ENCODE data around the gene PDLIM3. TPM values are rescaled to one million over a fixed set of nuclear protein-coding genes. Genes with fewer than 3 reads are reported as not detected.
"Not testable (repeated sequence)": the region's sequence is repeated elsewhere in the genome, so short reads cannot be mapped to it uniquely, and the experiment has no call there.

Gene PDLIM3
- total and polyA plus RNA-seq, 2 donors (not counting 1 experiment from before 2014, with no cell fraction given), result 0.15 TPM; not detected in 1

GRCh38 chr4:185560316-185560715, 25.0 kb upstream of the PDLIM3 start:
- Histone ChIP-seq H3K27me3 (replicated peaks in 1 of 4; ENCODE audit: control extremely low read depth in 1 of 4, control insufficient read depth in 3 of 4, insufficient read depth in 4 of 4, low read length in 3 of 4) (peaks cover 0 to 3% (median 0%) of the 10 kb centered on the region in 4 experiments), H3K4me2 (replicated peaks; ENCODE audit: low read depth, low read length, poor library complexity, severe bottlenecking) (no peak overlapping the region), H3K27ac (ENCODE audit: low read length in 2 of 2) (no peak overlapping the region), H3K9ac (ENCODE audit: low read length) (no peak overlapping the region), H4K20me1 (ENCODE audit: control insufficient read depth, insufficient read depth, low read length, poor library complexity, severe bottlenecking) (no peaks in the 10 kb centered on the region), H3K9me3 (ENCODE audit: control extremely low read depth in 1 of 3, control insufficient read depth in 2 of 3, insufficient read depth in 1 of 3, low read length in 2 of 3) (peaks cover 0 to 2% (median 0%) of the 10 kb centered on the region in 3 donors), H2AFZ (ENCODE audit: insufficient read depth, low read depth, low read length, poor library complexity, severe bottlenecking) (no peak overlapping the region), H3K36me3 (replicated peaks in 1 of 2; ENCODE audit: control extremely low read depth in 1 of 2, control insufficient read depth in 1 of 2, extremely low read depth in 1 of 2, insufficient read depth in 2 of 2, low read length in 1 of 2) (no peaks in the 10 kb centered on the region), H3K4me1 (ENCODE audit: control insufficient read depth in 2 of 2, insufficient read depth in 2 of 2, low read length in 2 of 2) (no peaks in the 10 kb centered on the region), H3K4me3 (ENCODE audit: control extremely low read depth in 1 of 5, extremely low read depth in 1 of 5, insufficient read depth in 1 of 5, low read depth in 2 of 5, low read length in 4 of 5) (no peak overlapping the region), H3K79me2 (ENCODE audit: control insufficient read depth, insufficient read depth, low read length) (no peaks in the 10 kb centered on the region)
- Mint-ChIP-seq H3K4me3 (no peak overlapping the region), H3K27ac (no peak overlapping the region), H3K4me1 (no peaks in the 10 kb centered on the region), H3K27me3 (peaks cover 53% of the 10 kb centered on the region), H3K9me3 (ENCODE audit: insufficient read depth) (peaks cover 7% of the 10 kb centered on the region)
- ChIA-PET CTCF (no interaction called here), POLR2A (no interaction called here)
- TF ChIP-seq EZH2 (IDR thresholded peaks at IDR 0.05; ENCODE audit: borderline replicate concordance, insufficient read depth, low read depth, low read length, poor library complexity, severe bottlenecking), result no peak
- TF ChIP-seq, protein P1, sequence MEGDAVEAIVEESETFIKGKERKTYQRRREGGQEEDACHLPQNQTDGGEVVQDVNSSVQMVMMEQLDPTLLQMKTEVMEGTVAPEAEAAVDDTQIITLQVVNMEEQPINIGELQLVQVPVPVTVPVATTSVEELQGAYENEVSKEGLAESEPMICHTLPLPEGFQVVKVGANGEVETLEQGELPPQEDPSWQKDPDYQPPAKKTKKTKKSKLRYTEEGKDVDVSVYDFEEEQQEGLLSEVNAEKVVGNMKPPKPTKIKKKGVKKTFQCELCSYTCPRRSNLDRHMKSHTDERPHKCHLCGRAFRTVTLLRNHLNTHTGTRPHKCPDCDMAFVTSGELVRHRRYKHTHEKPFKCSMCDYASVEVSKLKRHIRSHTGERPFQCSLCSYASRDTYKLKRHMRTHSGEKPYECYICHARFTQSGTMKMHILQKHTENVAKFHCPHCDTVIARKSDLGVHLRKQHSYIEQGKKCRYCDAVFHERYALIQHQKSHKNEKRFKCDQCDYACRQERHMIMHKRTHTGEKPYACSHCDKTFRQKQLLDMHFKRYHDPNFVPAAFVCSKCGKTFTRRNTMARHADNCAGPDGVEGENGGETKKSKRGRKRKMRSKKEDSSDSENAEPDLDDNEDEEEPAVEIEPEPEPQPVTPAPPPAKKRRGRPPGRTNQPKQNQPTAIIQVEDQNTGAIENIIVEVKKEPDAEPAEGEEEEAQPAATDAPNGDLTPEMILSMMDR (IDR thresholded peaks at IDR 0.05), result no peak
- intact Hi-C loops (cut with micrococcal nuclease), result no loop called here
- 91% methylated on average over 5 of the region's 5 CpGs for WGBS (ENCODE audit: insufficient coverage)
- DNase-seq (no peak), ATAC-seq (ENCODE audit: low read depth) (no peak)

- POLR2A ChIA-PET, result no interaction called here
- no peak overlapping the region for H3K4me3 ChIP-seq (ENCODE audit: control extremely low read depth in 1 of 5, extremely low read depth in 1 of 5, insufficient read depth in 1 of 5, low read depth in 2 of 5, low read length in 4 of 5)
- ATAC-seq (ENCODE audit: low read depth) (no peak), DNase-seq (no peak)
- intact Hi-C loops (cut with micrococcal nuclease), result no loop called here
- peaks cover 0 to 3% (median 0%) of the 10 kb centered on the region in 4 experiments for H3K27me3 ChIP-seq (replicated peaks in 1 of 4; ENCODE audit: control extremely low read depth in 1 of 4, control insufficient read depth in 3 of 4, insufficient read depth in 4 of 4, low read length in 3 of 4)
- 71% methylated on average over 4 of the region's 4 CpGs for WGBS (ENCODE audit: insufficient coverage)
- no peaks in the 10 kb centered on the region for H3K79me2 ChIP-seq (ENCODE audit: control insufficient read depth, insufficient read depth, low read length)
- peaks cover 54% of the 10 kb centered on the region for H3K27me3 Mint-ChIP-seq
- H3K4me1 Mint-ChIP-seq, result no peaks in the 10 kb centered on the region
- no peaks in the 10 kb centered on the region for H3K4me1 ChIP-seq (ENCODE audit: control insufficient read depth in 2 of 2, insufficient read depth in 2 of 2, low read length in 2 of 2)
- H3K9me3 Mint-ChIP-seq (ENCODE audit: insufficient read depth), result peaks cover 7% of the 10 kb centered on the region
- H3K4me3 Mint-ChIP-seq, result no peak overlapping the region
- no peak for TF ChIP-seq EZH2 (IDR thresholded peaks at IDR 0.05; ENCODE audit: borderline replicate concordance, insufficient read depth, low read depth, low read length, poor library complexity, severe bottlenecking)
- TF ChIP-seq, protein P1 (IDR thresholded peaks at IDR 0.05), result no peak
- no peak overlapping the region for H3K4me2 ChIP-seq (replicated peaks; ENCODE audit: low read depth, low read length, poor library complexity, severe bottlenecking)
- no peak overlapping the region for H3K9ac ChIP-seq (ENCODE audit: low read length)
- no peaks in the 10 kb centered on the region for H3K36me3 ChIP-seq (replicated peaks in 1 of 2; ENCODE audit: control extremely low read depth in 1 of 2, control insufficient read depth in 1 of 2, extremely low read depth in 1 of 2, insufficient read depth in 2 of 2, low read length in 1 of 2)
- no peak overlapping the region for H3K27ac ChIP-seq (ENCODE audit: low read length in 2 of 2)
- H3K9me3 ChIP-seq (ENCODE audit: control extremely low read depth in 1 of 3, control insufficient read depth in 2 of 3, insufficient read depth in 1 of 3, low read length in 2 of 3), result no peaks in the 10 kb centered on the region
- no peaks in the 10 kb centered on the region for H4K20me1 ChIP-seq (ENCODE audit: control insufficient read depth, insufficient read depth, low read length, poor library complexity, severe bottlenecking)
- CTCF ChIA-PET, result no interaction called here
- no peak overlapping the region for H3K27ac Mint-ChIP-seq
- H2AFZ ChIP-seq (ENCODE audit: insufficient read depth, low read depth, low read length, poor library complexity, severe bottlenecking), result no peak overlapping the region
Observed at GRCh38 chr4:185559915-185560281, 24.6 kb upstream of the PDLIM3 start.

DNA sequence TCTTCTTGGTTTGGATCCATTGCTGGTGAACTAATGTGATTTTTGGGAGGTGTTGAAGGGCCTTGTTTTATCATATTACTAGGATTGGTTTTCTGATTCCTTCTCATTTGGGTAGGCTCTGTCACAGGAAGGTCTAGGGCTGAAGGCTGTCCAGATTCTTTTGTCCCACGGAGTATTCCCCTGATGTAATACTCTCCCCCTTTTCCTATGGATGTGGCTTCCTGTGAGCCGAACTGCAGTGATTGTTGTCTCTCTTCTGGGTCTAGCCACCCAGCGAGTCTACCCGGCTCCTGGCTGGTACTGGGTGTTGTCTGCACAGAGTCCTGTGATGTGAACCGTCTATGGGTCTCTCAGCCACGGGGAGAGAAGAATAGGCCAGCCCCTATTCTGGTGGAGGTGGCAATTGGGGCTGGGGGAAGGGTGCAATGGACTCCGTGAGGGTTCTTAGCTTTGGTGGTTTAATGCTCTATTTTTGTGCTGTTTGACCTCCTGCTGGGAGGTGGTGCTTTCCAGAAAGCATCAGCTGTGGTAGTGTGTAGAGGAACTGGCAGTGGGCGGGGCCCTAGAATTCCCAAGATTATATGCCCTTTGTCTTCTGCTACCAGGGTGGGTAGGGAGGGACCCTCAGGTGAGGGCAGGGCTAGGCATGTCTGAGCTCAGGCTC, 24.1 kb upstream of the PDLIM3 start:
- H3K36me3 ChIP-seq (replicated peaks in 1 of 2; ENCODE audit: control extremely low read depth in 1 of 2, control insufficient read depth in 1 of 2, extremely low read depth in 1 of 2, insufficient read depth in 2 of 2, low read length in 1 of 2); ATAC-seq (ENCODE audit: low read depth); H3K4me1 ChIP-seq (ENCODE audit: control insufficient read depth in 2 of 2, insufficient read depth in 2 of 2, low read length in 2 of 2); H3K4me2 ChIP-seq (replicated peaks; ENCODE audit: low read depth, low read length, poor library complexity, severe bottlenecking); DNase-seq; POLR2A ChIA-PET; H3K4me1 Mint-ChIP-seq; H3K27ac Mint-ChIP-seq; H3K4me3 ChIP-seq (ENCODE audit: control extremely low read depth in 1 of 5, extremely low read depth in 1 of 5, insufficient read depth in 1 of 5, low read depth in 2 of 5, low read length in 4 of 5); H4K20me1 ChIP-seq (ENCODE audit: control insufficient read depth, insufficient read depth, low read length, poor library complexity, severe bottlenecking); H3K27ac ChIP-seq (ENCODE audit: low read length in 2 of 2); H3K9ac ChIP-seq (ENCODE audit: low read length); H3K9me3 ChIP-seq (ENCODE audit: control extremely low read depth in 1 of 3, control insufficient read depth in 2 of 3, insufficient read depth in 1 of 3, low read length in 2 of 3); H3K9me3 Mint-ChIP-seq (ENCODE audit: insufficient read depth); H3K4me3 Mint-ChIP-seq; CTCF ChIA-PET; H3K79me2 ChIP-seq (ENCODE audit: control insufficient read depth, insufficient read depth, low read length); H2AFZ ChIP-seq (ENCODE audit: insufficient read depth, low read depth, low read length, poor library complexity, severe bottlenecking); H3K27me3 ChIP-seq (replicated peaks in 1 of 4; ENCODE audit: control extremely low read depth in 1 of 4, control insufficient read depth in 3 of 4, insufficient read depth in 4 of 4, low read length in 3 of 4); intact Hi-C loops (cut with micrococcal nuclease): not testable (repeated sequence)
- 75% methylated on average over 8 of the region's 8 CpGs for WGBS (ENCODE audit: insufficient coverage)
- peaks cover 53% of the 10 kb centered on the region for H3K27me3 Mint-ChIP-seq
